Keratinocyte (primary cell): Measurements from ENCODE around the gene DEFB131A.
"Not testable (repeated sequence)": the region's sequence is repeated elsewhere in the genome, so short reads cannot be mapped to it uniquely, and the experiment has no call there.

ENCODE experiments used
- CTCF ChIP-seq, 3 experiments: IDR thresholded peaks in 1 of 3; conservative IDR thresholded peaks in 1 of 3; optimal IDR thresholded peaks in 1 of 3; 2 replicates in 2 of 3; 3 replicates in 1 of 3; pipeline versions ENCODE3 to v1.5.1; 2011; ENCODE audit warnings: low read length in 3 of 3, mild to moderate bottlenecking in 3 of 3, moderate library complexity in 2 of 3, control low read depth in 1 of 3, inconsistent platforms in 1 of 3; ENCODE audit not compliant: insufficient read depth in 2 of 3; ENCODE audit errors: extremely low read depth in 1 of 3
- EZH2 ChIP-seq: IDR thresholded peaks from one replicate; pipeline ENCODE4 v1.6.1; 2012; ENCODE audit warnings: inconsistent platforms, mild to moderate bottlenecking, low read length, moderate library complexity

GRCh38 chr4:9430061-9430460 lies 14.2 kb upstream of the DEFB131A start:
- not testable (repeated sequence) for TF ChIP-seq CTCF (optimal IDR thresholded peaks at IDR 0.05 in 1 of 3, IDR thresholded peaks at IDR 0.05 in 1 of 3, conservative IDR thresholded peaks at IDR 0.05 in 1 of 3; ENCODE audit: extremely low read depth in 1 of 3, insufficient read depth in 2 of 3, low read length in 3 of 3); EZH2
